HCT116 (cell line): Measurements from ENCODE around the gene TADA2B. TPM values are rescaled to one million over a fixed set of nuclear protein-coding genes. Genes with fewer than 3 reads are reported as not detected.

ENCODE experiments used
- ATAC-seq: fragments of 200-7000 bp; cut with Tn5 transposase; 2 replicates; pipeline ENCODE4 v1.9.1; 2020; ENCODE audit warnings: mild to moderate bottlenecking, moderate library complexity
- BruUV-seq: library from RNA; stranded (reverse); fragments of 400-500 nt; replicated peaks from 2 replicates; lab custom pipeline; 2021; lab: Mats Ljungman, UMichigan
- CTCF ChIA-PET: fragments of 300-600 bp; sonication (Branson Sonifier 250); formaldehyde crosslinking; loops from one replicate; lab custom pipeline; 2021; ENCODE audit warnings: antibody characterized with exemption; lab: Charles Lee
- POLR2A ChIA-PET: fragments of 300-600, 350-600 bp; sonication (Branson Sonifier 250); formaldehyde crosslinking; loops from one replicate; lab custom pipeline; 2021; ENCODE audit warnings: antibody characterized with exemption; lab: Charles Lee
- RAD21 ChIA-PET, 2 experiments: fragments of 300-600 bp; sonication (Branson Sonifier 250); formaldehyde crosslinking; loops; one replicate each; lab custom pipeline; 2023; ENCODE audit warnings: low total read pairs in 2 of 2; ENCODE audit not compliant: uncharacterized antibody in 2 of 2, unreplicated experiment in 2 of 2, low non-redundant PET in 1 of 2; lab: Charles Lee
- DNase-seq: peaks from one replicate; pipeline ENCODE4 v3.0.0-alpha.2; 2010; ENCODE audit warnings: low read depth, low spot score
- H2AFZ ChIP-seq: fragments of 200-600 bp; shearing (Covaris generic), sonication (generic); 2 replicates; pipeline ENCODE4 v1.6.1; 2017; ENCODE audit warnings: low read depth, mixed run types, mixed read lengths, antibody characterized with exemption, low read length; ENCODE audit not compliant: poor library complexity, severe bottlenecking
- H3K27ac ChIP-seq: 2 replicates; pipeline ENCODE4 v1.5.1; 2012; ENCODE audit warnings: low read depth, low read length
- H3K27me3 ChIP-seq: fragments of 200-600 bp; sonication (generic); 2 replicates; pipeline ENCODE4 v1.6.1; 2016; ENCODE audit warnings: mixed run types, low read length, mixed read lengths; ENCODE audit not compliant: insufficient read depth
- H3K36me3 ChIP-seq, 2 experiments: fragments of 200-500 bp in 1 of 2; fragments of 200-600 bp in 1 of 2; sonication (Bioruptor generic) in 1 of 2; sonication (generic) in 1 of 2; 2 replicates each; pipeline versions ENCODE4 v1.5.1 to v1.6.1; 2014 to 2016; ENCODE audit warnings: low read length in 2 of 2, inconsistent platforms in 1 of 2, mixed read lengths in 1 of 2, mixed run types in 1 of 2; ENCODE audit not compliant: insufficient read depth in 2 of 2, control insufficient read depth in 1 of 2
- H3K4me1 ChIP-seq, 2 experiments: fragments of 200-600 bp in 1 of 2; sonication (generic) in 1 of 2; 2 replicates each; pipeline versions ENCODE4 v1.5.1 to v1.6.1; 2012 to 2017; ENCODE audit warnings: low read length in 2 of 2, inconsistent platforms in 1 of 2, mild to moderate bottlenecking in 1 of 2, mixed read lengths in 1 of 2, mixed run types in 1 of 2, moderate library complexity in 1 of 2; ENCODE audit not compliant: insufficient read depth in 2 of 2, control insufficient read depth in 1 of 2
- H3K4me2 ChIP-seq: fragments of 200-600 bp; sonication (generic); 2 replicates; pipeline ENCODE4 v1.6.1; 2017; ENCODE audit warnings: mixed run types, low read length, mixed read lengths
- H3K4me3 ChIP-seq, 2 experiments: fragments of 200-600 bp in 1 of 2; sonication (generic) in 1 of 2; replicated peaks in 1 of 2; 2 replicates each; pipeline ENCODE4 v1.5.1; 2011 to 2016; ENCODE audit warnings: low read length in 2 of 2, control low read depth in 1 of 2, low read depth in 1 of 2, mild to moderate bottlenecking in 1 of 2, mixed read lengths in 1 of 2, mixed run types in 1 of 2
- H3K79me2 ChIP-seq: fragments of 200-600 bp; sonication (generic); 2 replicates; pipeline ENCODE4 v1.6.1; 2017; ENCODE audit warnings: mild to moderate bottlenecking, mixed run types, low read length, moderate library complexity, mixed read lengths; ENCODE audit not compliant: insufficient read depth
- H3K9ac ChIP-seq: fragments of 200-600 bp; sonication (generic); 2 replicates; pipeline ENCODE4 v1.6.1; 2016; ENCODE audit warnings: low read length, mixed read lengths
- H3K9me2 ChIP-seq: fragments of 200-600 bp; sonication (generic), shearing (Covaris generic); 2 replicates; pipeline ENCODE4 v1.6.1; 2017; ENCODE audit warnings: mixed run types, mild to moderate bottlenecking, moderate library complexity; ENCODE audit not compliant: insufficient read depth
- H3K9me3 ChIP-seq, 2 experiments: fragments of 200-500 bp in 1 of 2; fragments of 200-600 bp in 1 of 2; sonication (Bioruptor generic) in 1 of 2; sonication (generic) in 1 of 2; 2 replicates each; pipeline ENCODE4 v1.6.1; 2014 to 2017; ENCODE audit warnings: low read length in 2 of 2, mixed read lengths in 2 of 2, inconsistent platforms in 1 of 2, low read depth in 1 of 2, mild to moderate bottlenecking in 1 of 2, mixed run types in 1 of 2, moderate library complexity in 1 of 2; ENCODE audit not compliant: control insufficient read depth in 1 of 2, insufficient read depth in 1 of 2
- H4K20me1 ChIP-seq: fragments of 200-600 bp; sonication (generic), shearing (Covaris generic); 2 replicates; pipeline ENCODE4 v1.6.1; 2017; ENCODE audit warnings: mixed run types, mild to moderate bottlenecking, moderate library complexity; ENCODE audit not compliant: insufficient read depth
- EZH2phosphoT487 ChIP-seq: fragments of 200-600 bp; IDR thresholded peaks from 2 replicates; pipeline ENCODE4 v1.6.1; 2018; ENCODE audit warnings: antibody characterized with exemption, borderline replicate concordance
- POLR2AphosphoS5 ChIP-seq: IDR thresholded peaks from 2 replicates; pipeline ENCODE4 v1.6.1; 2011; ENCODE audit warnings: mild to moderate bottlenecking, low read depth, low read length, moderate library complexity
- SP1 ChIP-seq: IDR thresholded peaks from 2 replicates; pipeline ENCODE4 v1.6.1; 2012; ENCODE audit warnings: low read depth
- TCF7L2 ChIP-seq: IDR thresholded peaks from 2 replicates; pipeline ENCODE4 v1.7.0; 2011; ENCODE audit warnings: borderline replicate concordance, inconsistent platforms; ENCODE audit not compliant: insufficient read depth, insufficient read length; ENCODE audit errors: extremely low read depth
- intact Hi-C: fragments of 100-400 bp; cut with micrococcal nuclease; formaldehyde crosslinking; loops from 2 replicates; pipeline ENCODE4 v1.10.0; 2022
- total RNA-seq: library from RNA; stranded (reverse); gene quantifications from one replicate; pipeline ENCODE4 v1.2.1, GENCODE V29; 2021; ENCODE audit not compliant: unreplicated experiment
- TF ChIP-seq, protein P1 (sequence below): IDR thresholded peaks from 2 replicates; pipeline ENCODE4 v1.6.1; 2012
- TF ChIP-seq, protein P2 (sequence below): IDR thresholded peaks from 2 replicates; pipeline ENCODE4 v1.6.1; 2012; ENCODE audit warnings: low read depth

TADA2B gene
- total RNA-seq, 1 experiment from 2014 or later: 13.4 TPM

- no peak for DNase-seq
- Histone ChIP-seq H3K79me2 (peaks cover 32% of the 10 kb centered on the region; the same call in 1 of the 2 replicates), H3K9me3 (no peaks in the 10 kb centered on the region), H2AFZ (no peak overlapping the region), H3K27me3 (no peaks in the 10 kb centered on the region), H3K36me3 (peaks cover 2 to 9% of the 10 kb centered on the region in 2 experiments; a peak in 1 of 4 replicates), H3K9ac (no peak overlapping the region), H3K27ac (no peak overlapping the region), H3K9me2 (no peaks in the 10 kb centered on the region), H4K20me1 (no peaks in the 10 kb centered on the region), H3K4me3 (no peak overlapping the region), H3K4me2 (no peak overlapping the region), H3K4me1 (no peaks in the 10 kb centered on the region)
- RAD21 ChIA-PET: no interaction called here
- no peak for ATAC-seq
- POLR2A ChIA-PET: no interaction called here
- intact Hi-C loops: no loop called here
- no TSS peak for BruUV-seq
- no peak for TF ChIP-seq TCF7L2
- TF ChIP-seq, protein P1, sequence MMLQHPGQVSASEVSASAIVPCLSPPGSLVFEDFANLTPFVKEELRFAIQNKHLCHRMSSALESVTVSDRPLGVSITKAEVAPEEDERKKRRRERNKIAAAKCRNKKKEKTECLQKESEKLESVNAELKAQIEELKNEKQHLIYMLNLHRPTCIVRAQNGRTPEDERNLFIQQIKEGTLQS: no peak
- no peak for TF ChIP-seq SP1
- no peak for TF ChIP-seq POLR2AphosphoS5
- no peak for TF ChIP-seq EZH2phosphoT487
- TF ChIP-seq, protein P2, sequence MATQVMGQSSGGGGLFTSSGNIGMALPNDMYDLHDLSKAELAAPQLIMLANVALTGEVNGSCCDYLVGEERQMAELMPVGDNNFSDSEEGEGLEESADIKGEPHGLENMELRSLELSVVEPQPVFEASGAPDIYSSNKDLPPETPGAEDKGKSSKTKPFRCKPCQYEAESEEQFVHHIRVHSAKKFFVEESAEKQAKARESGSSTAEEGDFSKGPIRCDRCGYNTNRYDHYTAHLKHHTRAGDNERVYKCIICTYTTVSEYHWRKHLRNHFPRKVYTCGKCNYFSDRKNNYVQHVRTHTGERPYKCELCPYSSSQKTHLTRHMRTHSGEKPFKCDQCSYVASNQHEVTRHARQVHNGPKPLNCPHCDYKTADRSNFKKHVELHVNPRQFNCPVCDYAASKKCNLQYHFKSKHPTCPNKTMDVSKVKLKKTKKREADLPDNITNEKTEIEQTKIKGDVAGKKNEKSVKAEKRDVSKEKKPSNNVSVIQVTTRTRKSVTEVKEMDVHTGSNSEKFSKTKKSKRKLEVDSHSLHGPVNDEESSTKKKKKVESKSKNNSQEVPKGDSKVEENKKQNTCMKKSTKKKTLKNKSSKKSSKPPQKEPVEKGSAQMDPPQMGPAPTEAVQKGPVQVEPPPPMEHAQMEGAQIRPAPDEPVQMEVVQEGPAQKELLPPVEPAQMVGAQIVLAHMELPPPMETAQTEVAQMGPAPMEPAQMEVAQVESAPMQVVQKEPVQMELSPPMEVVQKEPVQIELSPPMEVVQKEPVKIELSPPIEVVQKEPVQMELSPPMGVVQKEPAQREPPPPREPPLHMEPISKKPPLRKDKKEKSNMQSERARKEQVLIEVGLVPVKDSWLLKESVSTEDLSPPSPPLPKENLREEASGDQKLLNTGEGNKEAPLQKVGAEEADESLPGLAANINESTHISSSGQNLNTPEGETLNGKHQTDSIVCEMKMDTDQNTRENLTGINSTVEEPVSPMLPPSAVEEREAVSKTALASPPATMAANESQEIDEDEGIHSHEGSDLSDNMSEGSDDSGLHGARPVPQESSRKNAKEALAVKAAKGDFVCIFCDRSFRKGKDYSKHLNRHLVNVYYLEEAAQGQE: no peak
- CTCF ChIA-PET: interaction anchor here (1.0 kb wide), 1 partner anchor 76 kb away, joined by 3 read pairs; no protein-coding TSS in a partner anchor
Measured at GRCh38 chr4:7051144-7051495, 7.9 kb downstream of the TADA2B start.
